Stimulated activated CD4-positive, alpha-beta T cell treated with anti-CD3 and anti-CD28 coated beads, Interleukin-1b, Interleukin-23, amount 100 ng/mL, for 4 hours (primary cell): Measurements from ENCODE around the gene ECD.

Source experiments
- DNase-seq, 2 donors: peaks; one replicate each; pipeline ENCODE4 v3.0.0-alpha.2; 2020; ENCODE audit warnings: low read depth in 2 of 2

Gene ECD

DNA sequence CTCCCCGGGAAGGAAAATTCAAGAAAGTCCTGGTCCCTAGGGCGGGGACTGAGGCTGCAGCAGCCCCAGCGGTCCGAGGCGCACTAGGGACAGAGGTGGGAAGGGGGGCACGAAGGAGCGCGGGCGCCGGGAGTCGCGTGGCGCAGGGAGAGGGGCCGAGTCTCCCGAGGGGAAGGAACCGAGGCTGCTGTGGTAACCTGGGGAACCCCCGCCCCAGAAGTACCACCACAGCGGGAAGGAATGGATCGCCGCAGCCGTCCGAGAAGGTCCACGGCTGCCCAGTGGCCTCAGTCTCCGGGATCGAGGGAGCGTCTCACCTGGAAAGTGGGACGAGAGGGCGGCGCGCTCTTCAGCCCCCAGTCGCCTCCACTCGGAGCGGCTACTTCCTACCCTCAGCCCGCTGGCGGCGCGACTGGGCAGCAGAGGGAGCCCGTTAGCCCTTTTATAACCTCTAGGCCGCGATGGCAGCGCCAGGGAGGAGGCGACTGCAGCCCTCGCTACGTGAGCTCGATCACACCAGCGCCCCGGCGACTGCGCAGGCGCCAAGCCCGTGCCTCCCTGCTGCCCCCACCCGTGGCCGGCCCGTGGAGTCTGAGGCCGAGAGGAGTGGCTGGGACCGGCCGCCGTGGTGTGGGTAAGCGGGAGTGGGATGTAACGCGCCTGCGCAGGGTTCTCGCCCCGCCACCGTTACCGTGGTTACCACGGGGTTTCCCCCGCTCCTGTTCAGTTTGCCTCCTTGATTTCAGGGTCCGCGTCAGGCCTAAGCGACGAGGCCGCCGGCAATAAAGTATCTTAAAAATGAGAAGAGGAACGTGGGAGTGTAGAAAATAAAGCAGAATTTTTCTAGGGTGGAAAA, 71.1 kb downstream of the ECD start, which contains the start of gene P4HA1:
Gene P4HA1 (minus strand): TSS at position 418 of the 856 bp plus-strand sequence. CDS start 21,983 bp downstream, outside the sequence.
- peak; percentile 97 to 98 for DNase-seq

- DNase-seq, result peak; percentile 46 to 60
Measured at GRCh38 chr10:73096041-73096448, 71.8 kb downstream of the ECD start.

- peak in 1 of 2 donors; percentile 10 for DNase-seq
Measured at GRCh38 chr10:73095481-73096021, 72.3 kb downstream of the ECD start.

- DNase-seq, result no peak
Measured at GRCh38 chr10:73094986-73095480, 72.8 kb downstream of the ECD start.

DNA sequence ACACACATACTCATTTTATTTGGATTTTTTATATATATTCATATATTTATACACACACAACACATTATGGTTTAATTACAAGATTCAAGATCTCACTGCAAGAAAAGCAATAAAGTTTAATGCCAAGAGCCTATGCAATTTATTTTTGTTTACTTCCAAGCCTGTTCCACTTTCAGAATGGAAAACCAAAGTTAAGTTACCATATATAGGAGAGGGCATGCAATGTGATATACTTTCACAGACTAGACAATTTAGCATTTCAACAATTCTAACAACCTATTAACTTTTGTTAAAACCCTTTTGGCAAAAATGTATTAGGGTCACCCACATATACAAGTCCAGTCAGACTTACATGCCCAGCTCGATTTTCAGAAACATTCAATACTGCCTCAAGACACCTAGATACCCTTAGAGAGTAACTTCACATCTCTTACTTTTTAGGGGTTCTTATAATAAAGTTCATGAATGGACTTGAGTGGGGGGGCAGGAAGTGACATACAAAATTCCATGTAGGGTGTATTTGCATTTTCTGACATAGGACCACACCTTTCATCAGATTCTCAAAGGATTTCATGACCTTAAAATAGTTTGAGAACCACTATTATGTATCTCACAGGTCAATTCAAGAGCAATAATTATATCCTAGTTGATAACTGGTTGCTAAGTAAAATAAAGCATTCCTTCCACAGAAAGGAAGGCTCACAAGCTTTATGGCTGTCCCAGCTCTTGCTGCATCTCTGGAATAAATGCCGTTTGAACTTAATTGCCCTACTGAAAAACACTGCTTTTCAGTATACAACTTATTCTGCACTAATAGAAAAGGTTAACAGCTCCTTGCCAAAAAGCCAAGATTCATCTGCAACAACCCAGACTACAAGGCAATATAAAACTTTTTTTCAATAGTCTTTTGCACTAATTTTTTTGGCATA, 73.6 kb downstream of the ECD start:
- DNase-seq, result no peak

- no peak for DNase-seq
Measured at GRCh38 chr10:73092830-73093229, 75.0 kb downstream of the ECD start.

GRCh38 chr10:73088304-73088703, 79.5 kb downstream of the ECD start:
- no peak for DNase-seq

GRCh38 chr10:73086816-73087215, 81.0 kb downstream of the ECD start:
- DNase-seq, result no peak

- DNase-seq, result no peak
Measured at GRCh38 chr10:73084209-73084608, 83.6 kb downstream of the ECD start.
